ENCODE data around the gene TCF12.

GRCh38 chr15:57307527-57308169 lies 389.2 kb downstream of the TCF12 start:
- no peak for TF ChIP-seq POLR2A (IDR thresholded peaks at IDR 0.05)
- TF ChIP-seq, protein P1, sequence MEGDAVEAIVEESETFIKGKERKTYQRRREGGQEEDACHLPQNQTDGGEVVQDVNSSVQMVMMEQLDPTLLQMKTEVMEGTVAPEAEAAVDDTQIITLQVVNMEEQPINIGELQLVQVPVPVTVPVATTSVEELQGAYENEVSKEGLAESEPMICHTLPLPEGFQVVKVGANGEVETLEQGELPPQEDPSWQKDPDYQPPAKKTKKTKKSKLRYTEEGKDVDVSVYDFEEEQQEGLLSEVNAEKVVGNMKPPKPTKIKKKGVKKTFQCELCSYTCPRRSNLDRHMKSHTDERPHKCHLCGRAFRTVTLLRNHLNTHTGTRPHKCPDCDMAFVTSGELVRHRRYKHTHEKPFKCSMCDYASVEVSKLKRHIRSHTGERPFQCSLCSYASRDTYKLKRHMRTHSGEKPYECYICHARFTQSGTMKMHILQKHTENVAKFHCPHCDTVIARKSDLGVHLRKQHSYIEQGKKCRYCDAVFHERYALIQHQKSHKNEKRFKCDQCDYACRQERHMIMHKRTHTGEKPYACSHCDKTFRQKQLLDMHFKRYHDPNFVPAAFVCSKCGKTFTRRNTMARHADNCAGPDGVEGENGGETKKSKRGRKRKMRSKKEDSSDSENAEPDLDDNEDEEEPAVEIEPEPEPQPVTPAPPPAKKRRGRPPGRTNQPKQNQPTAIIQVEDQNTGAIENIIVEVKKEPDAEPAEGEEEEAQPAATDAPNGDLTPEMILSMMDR (IDR thresholded peaks at IDR 0.05): no peak

All from transverse colon (tissue), 3 donors.